SK-N-SH treated with all-trans-retinoic acid at 6 μM for 48 hours (cell line): ENCODE measurements around the gene CCDC183.

Experiments used
- ATAC-seq: fragments of 200-7000 bp; cut with Tn5 transposase; 3 replicates; pipeline ENCODE4 v1.9.1; 2020; ENCODE audit warnings: mild to moderate bottlenecking, moderate library complexity
- ARNTL ChIP-seq: fragments of 450-650 bp; formaldehyde crosslinking; IDR thresholded peaks from 2 replicates; pipeline ENCODE4 v1.5.0; 2020; ENCODE audit warnings: low read depth, mild to moderate bottlenecking, moderate library complexity, borderline replicate concordance
- BACH2 ChIP-seq: fragments of 250-450 bp; sonication (Bioruptor Pico); IDR thresholded peaks from 2 replicates; pipeline ENCODE4 v1.9.0; 2021; ENCODE audit warnings: mild to moderate bottlenecking, borderline replicate concordance
- CSDC2 ChIP-seq: fragments of 250-450 bp; sonication (Bioruptor Pico); IDR thresholded peaks from 2 replicates; pipeline ENCODE4 v1.5.0; 2020; ENCODE audit warnings: mild to moderate bottlenecking, moderate library complexity
- ESRRG ChIP-seq: fragments of 250-450 bp; sonication (Bioruptor Pico); IDR thresholded peaks from 2 replicates; pipeline ENCODE4 v1.6.1; 2021; ENCODE audit warnings: mild to moderate bottlenecking
- GLIS3 ChIP-seq: fragments of 250-450 bp; sonication (Bioruptor Pico); IDR thresholded peaks from 2 replicates; pipeline ENCODE4 v1.5.0; 2020; ENCODE audit warnings: mild to moderate bottlenecking, moderate library complexity
- ISL1 ChIP-seq: fragments of 250-450 bp; sonication (Bioruptor Pico); IDR thresholded peaks from 2 replicates; pipeline ENCODE4 v2.1.2; 2022; ENCODE audit warnings: mild to moderate bottlenecking, moderate library complexity
- OSR1 ChIP-seq: fragments of 250-450 bp; sonication (Bioruptor Pico); IDR thresholded peaks from 2 replicates; pipeline ENCODE4 v1.8.0; 2022; ENCODE audit warnings: moderate library complexity, mild to moderate bottlenecking, inconsistent platforms
- PATZ1 ChIP-seq: fragments of 250-450 bp; sonication (Bioruptor Pico); IDR thresholded peaks from 2 replicates; pipeline ENCODE4 v1.8.0; 2020; ENCODE audit warnings: mild to moderate bottlenecking, moderate library complexity, borderline replicate concordance
- POU6F1 ChIP-seq: fragments of 250-450 bp; sonication (Bioruptor Pico); IDR thresholded peaks from 2 replicates; pipeline ENCODE4 v1.8.0; 2021; ENCODE audit warnings: low read depth, mild to moderate bottlenecking, moderate library complexity, borderline replicate concordance
- PPARA ChIP-seq: fragments of 250-450 bp; sonication (Bioruptor Pico); IDR thresholded peaks from 2 replicates; pipeline ENCODE4 v1.5.0; 2020; ENCODE audit warnings: mild to moderate bottlenecking, borderline replicate concordance
- RARB ChIP-seq: fragments of 250-450 bp; sonication (Bioruptor Pico); IDR thresholded peaks from 2 replicates; pipeline ENCODE4 v1.8.0; 2021; ENCODE audit warnings: mild to moderate bottlenecking, moderate library complexity
- SNAI2 ChIP-seq: fragments of 250-450 bp; sonication (Bioruptor Pico); IDR thresholded peaks from 2 replicates; pipeline ENCODE4 v1.5.0; 2020; ENCODE audit warnings: mild to moderate bottlenecking, moderate library complexity
- TCF4 ChIP-seq: fragments of 250-450 bp; sonication (Bioruptor Pico); IDR thresholded peaks from 2 replicates; pipeline ENCODE4 v1.8.0; 2021; ENCODE audit warnings: mild to moderate bottlenecking, moderate library complexity, borderline replicate concordance
- TOX ChIP-seq: fragments of 250-450 bp; sonication (Bioruptor Pico); IDR thresholded peaks from 2 replicates; pipeline ENCODE4 v1.8.0; 2021; ENCODE audit warnings: mild to moderate bottlenecking, moderate library complexity, borderline replicate concordance
- TSHZ2 ChIP-seq: fragments of 250-450 bp; sonication (Bioruptor Pico); IDR thresholded peaks from 2 replicates; pipeline ENCODE4 v1.5.0; 2020; ENCODE audit warnings: mild to moderate bottlenecking, moderate library complexity
- ZC3H10 ChIP-seq: fragments of 250-450 bp; sonication (Bioruptor Pico); IDR thresholded peaks from 2 replicates; pipeline ENCODE4 v1.5.1; 2021; ENCODE audit warnings: mild to moderate bottlenecking, moderate library complexity
- ZFP3 ChIP-seq: fragments of 250-450 bp; sonication (Bioruptor Pico); IDR thresholded peaks from 2 replicates; pipeline ENCODE4 v1.5.0; 2020; ENCODE audit warnings: mild to moderate bottlenecking, moderate library complexity
- ZFP30 ChIP-seq: fragments of 450-650 bp; formaldehyde crosslinking; IDR thresholded peaks from 2 replicates; pipeline ENCODE4 v1.5.0; 2022; ENCODE audit warnings: mild to moderate bottlenecking, moderate library complexity
- ZNF565 ChIP-seq: fragments of 450-650 bp; formaldehyde crosslinking; conservative IDR thresholded peaks from 2 replicates; pipeline ENCODE4 v1.5.0; 2020; ENCODE audit warnings: low read depth, mild to moderate bottlenecking, moderate library complexity
- ZNF70 ChIP-seq: fragments of 450-650 bp; formaldehyde crosslinking; IDR thresholded peaks from 2 replicates; pipeline ENCODE4 v1.5.0; 2020; ENCODE audit warnings: mild to moderate bottlenecking, moderate library complexity
- ZNF8 ChIP-seq: fragments of 450-650 bp; formaldehyde crosslinking; IDR thresholded peaks from 2 replicates; pipeline ENCODE4 v1.5.0; 2020; ENCODE audit warnings: mild to moderate bottlenecking, moderate library complexity
- TF ChIP-seq, protein P1 (sequence below): fragments of 250-450 bp; sonication (Bioruptor Pico); IDR thresholded peaks from 2 replicates; pipeline ENCODE4 v1.5.1; 2020; ENCODE audit warnings: low read depth, mild to moderate bottlenecking, moderate library complexity

CCDC183 gene

DNA sequence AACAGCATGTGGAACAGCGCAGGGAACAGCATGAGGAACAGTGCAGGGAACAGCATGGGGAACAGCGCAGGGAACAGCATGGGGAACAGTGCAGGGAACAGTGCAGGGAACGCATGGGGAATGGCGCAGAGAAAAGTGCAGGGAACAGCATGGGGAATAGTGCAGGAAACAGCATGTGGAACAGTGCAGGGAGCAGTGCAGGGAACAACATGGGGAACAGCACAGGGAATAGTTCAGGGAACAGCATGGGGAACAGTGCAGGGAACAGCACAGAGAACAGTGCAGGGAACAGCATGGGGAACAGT is 40.1 kb upstream of the CCDC183 start (continued):
- TF ChIP-seq ZNF70 (CRISPR knock-in tag) (no peak), RARB (CRISPR knock-in tag) (no peak), BACH2 (no peak), ESRRG (CRISPR knock-in tag) (no peak), CSDC2 (CRISPR knock-in tag) (no peak), ZNF8 (CRISPR knock-in tag) (no peak), ISL1 (CRISPR knock-in tag) (no peak), OSR1 (no peak), POU6F1 (no peak)

- ATAC-seq = no peak
- TF ChIP-seq PATZ1 (CRISPR knock-in tag) (no peak), SNAI2 (CRISPR knock-in tag) (no peak), ZC3H10 (no peak), POU6F1 (no peak), ZNF70 (CRISPR knock-in tag) (no peak), TCF4 (CRISPR knock-in tag) (no peak), ARNTL (CRISPR knock-in tag) (no peak), TSHZ2 (no peak), TOX (no peak), CSDC2 (CRISPR knock-in tag) (no peak), RARB (CRISPR knock-in tag) (no peak), ZNF565 (no peak), PPARA (CRISPR knock-in tag) (no peak), OSR1 (no peak), ZFP3 (CRISPR knock-in tag) (no peak), ISL1 (CRISPR knock-in tag) (no peak)
- TF ChIP-seq, protein P1, sequence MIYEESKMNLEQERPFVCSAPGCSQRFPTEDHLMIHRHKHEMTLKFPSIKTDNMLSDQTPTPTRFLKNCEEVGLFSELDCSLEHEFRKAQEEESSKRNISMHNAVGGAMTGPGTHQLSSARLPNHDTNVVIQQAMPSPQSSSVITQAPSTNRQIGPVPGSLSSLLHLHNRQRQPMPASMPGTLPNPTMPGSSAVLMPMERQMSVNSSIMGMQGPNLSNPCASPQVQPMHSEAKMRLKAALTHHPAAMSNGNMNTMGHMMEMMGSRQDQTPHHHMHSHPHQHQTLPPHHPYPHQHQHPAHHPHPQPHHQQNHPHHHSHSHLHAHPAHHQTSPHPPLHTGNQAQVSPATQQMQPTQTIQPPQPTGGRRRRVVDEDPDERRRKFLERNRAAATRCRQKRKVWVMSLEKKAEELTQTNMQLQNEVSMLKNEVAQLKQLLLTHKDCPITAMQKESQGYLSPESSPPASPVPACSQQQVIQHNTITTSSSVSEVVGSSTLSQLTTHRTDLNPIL (CRISPR knock-in tag) = no peak
Measured at GRCh38 chr9:136756836-136757235, 39.3 kb upstream of the CCDC183 start.

DNA sequence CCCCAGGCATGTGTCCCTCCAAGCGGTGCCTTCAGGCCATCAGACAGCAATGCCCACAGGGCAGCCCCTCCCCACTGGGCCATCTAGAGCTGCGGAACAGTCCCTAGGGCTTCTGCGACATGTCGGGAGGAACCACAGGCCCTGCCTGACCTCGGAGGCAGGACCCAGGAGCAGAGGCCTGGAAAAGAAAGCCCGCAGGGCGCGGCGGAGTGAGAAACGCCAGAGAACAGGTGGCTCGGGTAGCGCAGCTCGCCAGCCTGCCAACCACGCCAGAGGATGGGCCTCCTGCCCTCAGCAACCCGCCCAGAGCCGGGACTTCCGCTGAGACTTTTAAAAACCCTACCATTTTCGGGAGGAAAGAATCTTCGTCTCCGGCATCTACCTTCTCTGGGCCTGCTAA is 38.8 kb upstream of the CCDC183 start:
- no peak for TF ChIP-seq SNAI2 (CRISPR knock-in tag)
- TF ChIP-seq ESRRG (CRISPR knock-in tag) = no peak
- no peak for TF ChIP-seq CSDC2 (CRISPR knock-in tag)
- TF ChIP-seq PPARA (CRISPR knock-in tag) = no peak
- no peak for TF ChIP-seq TOX
- TF ChIP-seq TSHZ2 = no peak
- no peak for TF ChIP-seq ZFP3 (CRISPR knock-in tag)
- TF ChIP-seq TCF4 (CRISPR knock-in tag) = no peak
- TF ChIP-seq ZFP30 (CRISPR knock-in tag) = no peak
- TF ChIP-seq, protein P1 (CRISPR knock-in tag) = no peak
- no peak for TF ChIP-seq ZC3H10
- no peak for TF ChIP-seq ISL1 (CRISPR knock-in tag)
- no peak for TF ChIP-seq RARB (CRISPR knock-in tag)
- TF ChIP-seq GLIS3 (CRISPR knock-in tag) = no peak
- no peak for TF ChIP-seq BACH2
- no peak for TF ChIP-seq ZNF565
- TF ChIP-seq OSR1 = no peak
- no peak for TF ChIP-seq ZNF70 (CRISPR knock-in tag)
- ATAC-seq = no peak
